HEK293 (cell line): ENCODE measurements around the gene RHBDL2.

Experiments
- CTCF ChIA-PET: fragments of 350-600 bp; formaldehyde crosslinking; extraction: SDS; loops from one replicate; lab custom pipeline; 2021; ENCODE audit warnings: antibody characterized with exemption; lab: Yijun Ruan, JAX
- POLR2A ChIA-PET: fragments of 300-600 bp; formaldehyde crosslinking; extraction: SDS; loops from one replicate; lab custom pipeline; 2020; ENCODE audit warnings: antibody characterized with exemption, inconsistent platforms; lab: Yijun Ruan, JAX
- H3K27ac ChIP-seq: fragments of 200-500 bp; sonication (Bioruptor generic); 2 replicates; pipeline ENCODE4 v1.5.1; 2014; ENCODE audit warnings: low read depth, low read length, control low read depth, inconsistent platforms; ENCODE audit errors: extremely low read depth
- H3K36me3 ChIP-seq, 2 experiments: fragments of 200-500 bp in 1 of 2; sonication (Bioruptor generic) in 1 of 2; 1 replicate in 1 of 2; 2 replicates in 1 of 2; pipeline ENCODE4 v1.5.1; 2014 to 2017; ENCODE audit warnings: inconsistent platforms in 2 of 2, low read length in 2 of 2; ENCODE audit not compliant: control insufficient read depth in 2 of 2, insufficient read depth in 1 of 2
- H3K4me1 ChIP-seq: fragments of 200-500 bp; sonication (Bioruptor generic); 2 replicates; pipeline ENCODE4 v1.5.1; 2014; ENCODE audit warnings: mild to moderate bottlenecking, low read length, inconsistent platforms; ENCODE audit not compliant: control insufficient read depth, insufficient read depth
- H3K4me3 ChIP-seq: 2 replicates; pipeline ENCODE4 v1.5.1; 2011; ENCODE audit warnings: low read depth, mild to moderate bottlenecking, control low read depth, low read length, moderate library complexity
- H3K9me3 ChIP-seq: fragments of 200-500 bp; sonication (Bioruptor generic); 2 replicates; pipeline ENCODE4 v1.5.1; 2014; ENCODE audit warnings: low read depth, low read length, inconsistent platforms; ENCODE audit not compliant: control insufficient read depth, insufficient read depth
- ATF2 ChIP-seq: fragments of 450-650 bp; formaldehyde crosslinking; IDR thresholded peaks from 2 replicates; pipeline ENCODE4 v1.5.1; 2016; ENCODE audit warnings: missing biosample characterization, missing genetic modification characterization, low read depth
- EGR2 ChIP-seq: fragments of 450-650 bp; formaldehyde crosslinking; IDR thresholded peaks from 2 replicates; pipeline ENCODE4 v1.5.1; 2016; ENCODE audit warnings: low read depth, missing biosample characterization, missing genetic modification characterization
- GLIS2 ChIP-seq: fragments of 450-650 bp; formaldehyde crosslinking; IDR thresholded peaks from 2 replicates; pipeline ENCODE4 v1.5.1; 2016; ENCODE audit warnings: missing biosample characterization, missing genetic modification characterization
- KLF7 ChIP-seq: fragments of 450-650 bp; formaldehyde crosslinking; IDR thresholded peaks from 2 replicates; pipeline ENCODE4 v1.5.1; 2016; ENCODE audit warnings: missing biosample characterization, missing genetic modification characterization, borderline replicate concordance
- PRDM1 ChIP-seq: fragments of 450-650 bp; formaldehyde crosslinking; IDR thresholded peaks from 2 replicates; pipeline ENCODE4; 2016; ENCODE audit warnings: missing biosample characterization, missing genetic modification characterization
- SETDB1 ChIP-seq: IDR thresholded peaks from one replicate; pipeline ENCODE4 v1.6.1; 2017; ENCODE audit warnings: mild to moderate bottlenecking, low read length, moderate library complexity, mixed read lengths; ENCODE audit not compliant: insufficient read length
- ZBTB10 ChIP-seq: fragments of 450-650 bp; formaldehyde crosslinking; IDR thresholded peaks from 2 replicates; pipeline ENCODE4 v1.5.1; 2016; ENCODE audit warnings: missing biosample characterization, missing genetic modification characterization
- ZNF114 ChIP-seq: fragments of 450-650 bp; formaldehyde crosslinking; IDR thresholded peaks from 2 replicates; pipeline ENCODE4 v1.5.0; 2017; ENCODE audit warnings: missing biosample characterization, missing genetic modification characterization
- ZNF121 ChIP-seq: fragments of 450-650 bp; formaldehyde crosslinking; IDR thresholded peaks from 2 replicates; pipeline ENCODE4 v1.5.1; 2016; ENCODE audit warnings: missing biosample characterization, missing genetic modification characterization
- ZNF175 ChIP-seq: fragments of 450-650 bp; formaldehyde crosslinking; IDR thresholded peaks from 2 replicates; pipeline ENCODE4 v1.5.1; 2016; ENCODE audit warnings: missing biosample characterization, missing genetic modification characterization
- ZNF18 ChIP-seq: fragments of 450-650 bp; formaldehyde crosslinking; IDR thresholded peaks from 2 replicates; pipeline ENCODE4 v1.5.1; 2016; ENCODE audit warnings: missing biosample characterization, missing genetic modification characterization
- ZNF19 ChIP-seq: fragments of 450-650 bp; formaldehyde crosslinking; IDR thresholded peaks from 2 replicates; pipeline ENCODE4; 2016; ENCODE audit warnings: missing biosample characterization, missing genetic modification characterization, low read depth
- ZNF214 ChIP-seq: fragments of 450-650 bp; formaldehyde crosslinking; IDR thresholded peaks from 2 replicates; pipeline ENCODE4 v1.5.1; 2017; ENCODE audit warnings: missing biosample characterization, mild to moderate bottlenecking, missing genetic modification characterization, borderline replicate concordance
- ZNF221 ChIP-seq: fragments of 450-650 bp; formaldehyde crosslinking; IDR thresholded peaks from 2 replicates; pipeline ENCODE4 v1.5.1; 2017; ENCODE audit warnings: missing biosample characterization, missing genetic modification characterization, borderline replicate concordance
- ZNF23 ChIP-seq: fragments of 450-650 bp; formaldehyde crosslinking; IDR thresholded peaks from 2 replicates; pipeline ENCODE4 v1.5.1; 2016; ENCODE audit warnings: missing biosample characterization, missing genetic modification characterization, borderline replicate concordance
- ZNF239 ChIP-seq: fragments of 450-650 bp; formaldehyde crosslinking; IDR thresholded peaks from 2 replicates; pipeline ENCODE4 v1.5.1; 2016; ENCODE audit warnings: missing biosample characterization, missing genetic modification characterization
- ZNF24 ChIP-seq: fragments of 450-650 bp; formaldehyde crosslinking; IDR thresholded peaks from 2 replicates; pipeline ENCODE4 v1.5.1; 2016; ENCODE audit warnings: missing biosample characterization, missing genetic modification characterization
- ZNF366 ChIP-seq: fragments of 450-650 bp; formaldehyde crosslinking; conservative IDR thresholded peaks from 2 replicates; pipeline ENCODE4 v1.5.1; 2016; ENCODE audit warnings: missing biosample characterization, missing genetic modification characterization
- ZNF510 ChIP-seq: fragments of 450-650 bp; formaldehyde crosslinking; IDR thresholded peaks from 2 replicates; pipeline ENCODE4 v1.5.1; 2018; ENCODE audit warnings: mild to moderate bottlenecking, missing genetic modification characterization, missing biosample characterization; ENCODE audit not compliant: insufficient replicate concordance
- ZNF549 ChIP-seq: fragments of 450-650 bp; IDR thresholded peaks from 2 replicates; pipeline ENCODE4 v1.5.1; 2018; ENCODE audit warnings: missing biosample characterization, missing genetic modification characterization, mild to moderate bottlenecking, inconsistent platforms, moderate library complexity
- ZNF555 ChIP-seq: fragments of 450-650 bp; formaldehyde crosslinking; conservative IDR thresholded peaks from 2 replicates; pipeline ENCODE4 v1.5.1; 2017; ENCODE audit warnings: missing biosample characterization, mild to moderate bottlenecking, missing genetic modification characterization, inconsistent platforms
- ZNF639 ChIP-seq: fragments of 450-650 bp; formaldehyde crosslinking; IDR thresholded peaks from 2 replicates; pipeline ENCODE4 v1.5.1; 2016; ENCODE audit warnings: missing biosample characterization, missing genetic modification characterization
- ZNF768 ChIP-seq: fragments of 450-650 bp; formaldehyde crosslinking; IDR thresholded peaks from 2 replicates; pipeline ENCODE4 v1.5.1; 2018; ENCODE audit warnings: missing biosample characterization, mild to moderate bottlenecking, missing genetic modification characterization
- ZNF792 ChIP-seq: fragments of 450-650 bp; formaldehyde crosslinking; IDR thresholded peaks from 2 replicates; pipeline ENCODE4 v1.5.1; 2016; ENCODE audit warnings: missing biosample characterization, missing genetic modification characterization
- ZNF837 ChIP-seq: fragments of 450-650 bp; formaldehyde crosslinking; IDR thresholded peaks from 2 replicates; pipeline ENCODE4 v1.5.1; 2016; ENCODE audit warnings: missing biosample characterization, missing genetic modification characterization

RHBDL2 gene

GRCh38 chr1:38858833-38859560 lies 82.6 kb downstream of the RHBDL2 start (continued):
- no peak for TF ChIP-seq ZNF121
- no peak for TF ChIP-seq ZNF239 (tag by site-specific recombination)
- peak; percentile 57 for TF ChIP-seq PRDM1 (tag by site-specific recombination)

GRCh38 chr1:38852780-38853179 lies 88.8 kb downstream of the RHBDL2 start:
- Histone ChIP-seq H3K4me1 (0 out of 2 replicates have a peak, but pooled peaks cover 2% of the 10 kb centered on the region), H3K36me3 (peaks cover 41 to 81% of the 10 kb centered on the region in 2 experiments), H3K9me3 (no peaks in the 10 kb centered on the region), H3K27ac (no peak overlapping the region), H3K4me3 (no peak overlapping the region)
- TF ChIP-seq ZNF549 (no peak), ZBTB10 (no peak), ZNF639 (tag by site-specific recombination) (no peak), ZNF555 (no peak), ZNF510 (tag by site-specific recombination) (no peak), SETDB1 (no peak), EGR2 (tag by site-specific recombination) (no peak), PRDM1 (tag by site-specific recombination) (no peak), ZNF23 (tag by site-specific recombination) (no peak), ZNF114 (no peak), ZNF768 (tag by site-specific recombination) (no peak), ZNF837 (no peak)
- CTCF ChIA-PET: interaction anchor here (0.6 to 1.5 kb wide), 2 partner anchors 17 to 231 kb away, joined by 4 to 6 read pairs; no protein-coding TSS in a partner anchor
- POLR2A ChIA-PET: interaction anchor here (0.6 kb wide), 1 partner anchor 8 kb away, joined by 3 read pairs; no protein-coding TSS in a partner anchor

- CTCF ChIA-PET: interaction anchor here (0.6 to 0.7 kb wide), 2 partner anchors 134 to 800 kb away, joined by 3 to 4 read pairs; no protein-coding TSS in a partner anchor
- POLR2A ChIA-PET: no interaction called here
- H3K4me3 ChIP-seq: no peak overlapping the region
- H3K36me3 ChIP-seq: peaks cover 49 to 93% of the 10 kb centered on the region in 2 experiments
- H3K9me3 ChIP-seq: no peaks in the 10 kb centered on the region
- no peak overlapping the region for H3K27ac ChIP-seq
- H3K4me1 ChIP-seq: no peaks in the 10 kb centered on the region
- TF ChIP-seq ATF2 (tag by site-specific recombination): no peak
- TF ChIP-seq ZNF792 (tag by site-specific recombination): no peak
- no peak for TF ChIP-seq KLF7 (tag by site-specific recombination)
- TF ChIP-seq ZNF121: no peak
- TF ChIP-seq ZNF366 (tag by site-specific recombination): no peak
- TF ChIP-seq ZNF175 (tag by site-specific recombination): no peak
- no peak for TF ChIP-seq ZNF18 (tag by site-specific recombination)
- no peak for TF ChIP-seq ZNF24
- TF ChIP-seq ZNF214: no peak
- TF ChIP-seq ZNF19 (tag by site-specific recombination): no peak
- no peak for TF ChIP-seq ZNF221 (tag by site-specific recombination)
- no peak for TF ChIP-seq GLIS2 (tag by site-specific recombination)
Measured at GRCh38 chr1:38848071-38848470, 93.6 kb downstream of the RHBDL2 start.
